Measurements from ENCODE around the gene SLC6A2. TPM values are rescaled to one million over a fixed set of nuclear protein-coding genes. Genes with fewer than 3 reads are reported as not detected.

Gene SLC6A2
- total RNA-seq, 1 donor from 2014 or later, result not detected

- Histone ChIP-seq H3K4me3 (no peak overlapping the region), H3K4me1 (peaks cover 4% of the 10 kb centered on the region), H3K36me3 (no peaks in the 10 kb centered on the region), H3K9me3 (no peaks in the 10 kb centered on the region), H3K27ac (no peak overlapping the region), H3K27me3 (peaks cover 58% of the 10 kb centered on the region)
- DNase-seq, result no peak
- no peak for ATAC-seq
- no peak for TF ChIP-seq CTCF (IDR thresholded peaks at IDR 0.05)
- intact Hi-C loops (cut with DNase I), result no loop called here
These were observed 1.8 kb downstream of the SLC6A2 start for GRCh38 chr16:55657616-55658015.

GRCh38 chr16:55658898-55659420 lies 3.2 kb downstream of the SLC6A2 start:
- peaks cover 4% of the 10 kb centered on the region for H3K4me1 ChIP-seq
- no peak overlapping the region for H3K27ac ChIP-seq
- intact Hi-C loops (cut with DNase I), result no loop called here
- H3K9me3 ChIP-seq, result no peaks in the 10 kb centered on the region
- peaks cover 46% of the 10 kb centered on the region for H3K27me3 ChIP-seq
- no peak for DNase-seq
- H3K36me3 ChIP-seq, result no peaks in the 10 kb centered on the region
- no peak for TF ChIP-seq CTCF (IDR thresholded peaks at IDR 0.05)
- H3K4me3 ChIP-seq, result no peak overlapping the region
- ATAC-seq, result no peak

- Histone ChIP-seq H3K4me3 (no peak overlapping the region), H3K4me1 (peaks cover 4% of the 10 kb centered on the region), H3K9me3 (no peaks in the 10 kb centered on the region), H3K27me3 (peaks cover 35% of the 10 kb centered on the region), H3K36me3 (no peaks in the 10 kb centered on the region), H3K27ac (no peak overlapping the region)
- no peak for DNase-seq
- intact Hi-C loops (cut with DNase I), result no loop called here
- no peak for TF ChIP-seq CTCF (IDR thresholded peaks at IDR 0.05)
- ATAC-seq, result no peak
These were observed 4.2 kb downstream of the SLC6A2 start for GRCh38 chr16:55660026-55660425.

- no peak for ATAC-seq
- Histone ChIP-seq H3K9me3 (no peaks in the 10 kb centered on the region), H3K4me1 (no peaks in the 10 kb centered on the region), H3K27me3 (peaks cover 27% of the 10 kb centered on the region), H3K27ac (no peak overlapping the region), H3K4me3 (no peak overlapping the region), H3K36me3 (no peaks in the 10 kb centered on the region)
- TF ChIP-seq CTCF (IDR thresholded peaks at IDR 0.05), result no peak
- intact Hi-C loops (cut with DNase I), result no loop called here
- DNase-seq, result no peak
These were observed 5.0 kb downstream of the SLC6A2 start for GRCh38 chr16:55660828-55661227.

GRCh38 chr16:55661941-55662643 lies 6.3 kb downstream of the SLC6A2 start:
- no peak for TF ChIP-seq CTCF (IDR thresholded peaks at IDR 0.05)
- no peak for ATAC-seq
- no peak for DNase-seq
- Histone ChIP-seq H3K36me3 (no peaks in the 10 kb centered on the region), H3K9me3 (no peaks in the 10 kb centered on the region), H3K4me1 (no peaks in the 10 kb centered on the region), H3K27ac (no peak overlapping the region), H3K27me3 (peaks cover 15% of the 10 kb centered on the region), H3K4me3 (no peak overlapping the region)
- intact Hi-C loops (cut with DNase I), result no loop called here
